ENCODE data around the gene MARK2. TPM values are rescaled to one million over a fixed set of nuclear protein-coding genes. Genes with fewer than 3 reads are reported as not detected.

Gene MARK2
- total RNA-seq, 1 experiment from 2014 or later: 39.8 TPM

- TSS peak; percentile 56 for BruUV-seq (replicated peaks)
- peaks cover 14 to 26% of the 10 kb centered on the region in 2 experiments for H3K4me1 ChIP-seq (ENCODE audit: control insufficient read depth in 1 of 2, insufficient read depth in 2 of 2, low read length in 2 of 2)
- DNase-seq (ENCODE audit: low read depth, low spot score): no peak
- H3K9me2 ChIP-seq (ENCODE audit: insufficient read depth): no peaks in the 10 kb centered on the region
- H3K9ac ChIP-seq (ENCODE audit: low read length): peak overlapping the region; percentile 33
- CTCF ChIA-PET: no interaction called here
- no peaks in the 10 kb centered on the region for H3K9me3 ChIP-seq (ENCODE audit: control insufficient read depth in 1 of 2, insufficient read depth in 1 of 2, low read depth in 1 of 2, low read length in 2 of 2)
- H2AFZ ChIP-seq (ENCODE audit: low read depth, low read length, poor library complexity, severe bottlenecking): no peak overlapping the region
- ATAC-seq: peak; percentile 73
- no peaks in the 10 kb centered on the region; a peak in 1 of 4 replicates for H3K36me3 ChIP-seq (ENCODE audit: control insufficient read depth in 1 of 2, insufficient read depth in 2 of 2, low read length in 2 of 2)
- intact Hi-C loops (cut with micrococcal nuclease): no loop called here
- no peaks in the 10 kb centered on the region for H3K27me3 ChIP-seq (ENCODE audit: insufficient read depth, low read length)
- peak overlapping the region; percentile 62 for H3K4me2 ChIP-seq (ENCODE audit: low read length)
- H4K20me1 ChIP-seq (ENCODE audit: insufficient read depth): no peaks in the 10 kb centered on the region
- POLR2A ChIA-PET: interaction anchor here (0.7 kb wide), 1 partner anchor 80 kb away, joined by 5 read pairs; no protein-coding TSS in a partner anchor
- RAD21 ChIA-PET (ENCODE audit: low non-redundant PET in 1 of 2, low total read pairs in 2 of 2, uncharacterized antibody in 2 of 2, unreplicated experiment in 2 of 2): no interaction called here
- TF ChIP-seq EZH2 (IDR thresholded peaks at IDR 0.05): no peak
- no peak for TF ChIP-seq MAX (IDR thresholded peaks at IDR 0.05)
- TF ChIP-seq POLR2A (IDR thresholded peaks at IDR 0.05; ENCODE audit: borderline replicate concordance, extremely low read depth, insufficient read depth, insufficient read length): no peak
- TF ChIP-seq ZNF274 (IDR thresholded peaks at IDR 0.05; ENCODE audit: low read depth, low read length): no peak
- TF ChIP-seq CEBPB (IDR thresholded peaks at IDR 0.05; ENCODE audit: low read depth): peak; percentile 52
- TF ChIP-seq REST (IDR thresholded peaks at IDR 0.05; ENCODE audit: low read depth): no peak
- peak overlapping the region; percentile 34; the same call in 1 of the 2 replicates for H3K27ac ChIP-seq (ENCODE audit: low read depth, low read length)
- H3K4me3 ChIP-seq (replicated peaks in 1 of 2; ENCODE audit: low read depth in 1 of 2, low read length in 2 of 2): no peak overlapping the region; a peak in 1 of 4 replicates
- H3K79me2 ChIP-seq (ENCODE audit: insufficient read depth, low read length): peaks cover 90% of the 10 kb centered on the region
Observed at GRCh38 chr11:63888170-63889086, 49.5 kb downstream of the MARK2 start.
